Measurements from ENCODE around the gene FBXW2.

GRCh38 chr9:120740132-120740531, 53.1 kb downstream of the FBXW2 start:
- TF ChIP-seq CTCF (conservative IDR thresholded peaks at IDR 0.05; ENCODE audit: low read length): no peak
- no peak for TF ChIP-seq EZH2phosphoT487 (IDR thresholded peaks at IDR 0.05; ENCODE audit: borderline replicate concordance)

All from Loucy (cell line).